Cardiac septum (tissue), 1 donor: ENCODE results near the gene KBTBD3. TPM values are rescaled to one million over a fixed set of nuclear protein-coding genes. Genes with fewer than 3 reads are reported as not detected.
"Not testable (repeated sequence)": the region's sequence is repeated elsewhere in the genome, so short reads cannot be mapped to it uniquely, and the experiment has no call there.

Source experiments
- DNase-seq: peaks from one replicate; pipeline ENCODE4 v3.0.0-alpha.2; 2020; ENCODE audit warnings: low spot score
- intact Hi-C: fragments of 100-400 bp; cut with DNase I; formaldehyde crosslinking; loops from one replicate; pipeline ENCODE4 v1.14.0; 2022
- total RNA-seq: library from RNA; stranded (reverse); fragmentation: NEBNext Ultra II Directional; extraction: Animal tissue kit (Norgen Biotek cat#: 25700); gene quantifications from one replicate; pipeline ENCODE4 v1.2.1, GENCODE V29; 2021
- donor health status: DM: no; HTN: no; CAD: no.

The KBTBD3 gene
- total RNA-seq, 1 donor from 2014 or later: 7.2 TPM

DNA sequence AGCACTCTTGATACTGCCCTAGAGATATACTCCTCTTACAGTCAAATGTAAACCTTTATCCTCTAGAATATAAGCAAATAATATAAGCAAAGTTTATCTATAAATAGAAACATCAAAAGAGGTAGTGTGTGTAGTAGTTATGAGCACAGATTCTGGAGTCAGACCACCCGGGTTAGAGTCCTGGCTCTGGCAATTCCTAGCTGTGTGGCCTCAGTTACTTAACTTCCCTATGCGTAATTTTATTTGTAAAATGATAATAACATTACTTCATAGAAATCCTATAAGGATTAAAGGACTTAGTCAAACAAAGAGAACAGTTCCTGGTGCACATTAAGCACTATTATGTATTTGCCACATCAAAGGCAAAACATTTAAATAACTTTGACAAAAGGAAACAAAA is 62.1 kb downstream of the KBTBD3 start:
- intact Hi-C loops: no loop called here
- DNase-seq: no peak

DNA sequence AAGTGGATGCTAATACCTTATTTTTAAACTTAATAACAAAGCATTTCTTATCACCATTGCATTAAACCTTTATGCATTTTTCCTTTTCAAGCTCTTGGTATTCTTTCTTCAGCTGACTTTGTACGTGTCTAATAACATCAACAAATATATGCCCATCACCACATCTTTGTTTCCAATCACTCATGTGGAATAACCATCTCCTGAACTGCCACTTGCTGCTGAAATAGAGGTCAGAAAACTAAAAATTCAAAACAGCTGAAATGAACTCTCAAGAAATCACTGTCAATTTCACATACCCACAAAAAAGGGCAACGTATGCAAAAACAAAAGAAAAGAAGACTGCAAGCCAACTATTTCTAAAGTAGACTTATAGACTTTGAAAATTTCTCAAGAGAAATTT is 62.5 kb downstream of the KBTBD3 start:
- no peak for DNase-seq
- intact Hi-C loops: no loop called here

DNA sequence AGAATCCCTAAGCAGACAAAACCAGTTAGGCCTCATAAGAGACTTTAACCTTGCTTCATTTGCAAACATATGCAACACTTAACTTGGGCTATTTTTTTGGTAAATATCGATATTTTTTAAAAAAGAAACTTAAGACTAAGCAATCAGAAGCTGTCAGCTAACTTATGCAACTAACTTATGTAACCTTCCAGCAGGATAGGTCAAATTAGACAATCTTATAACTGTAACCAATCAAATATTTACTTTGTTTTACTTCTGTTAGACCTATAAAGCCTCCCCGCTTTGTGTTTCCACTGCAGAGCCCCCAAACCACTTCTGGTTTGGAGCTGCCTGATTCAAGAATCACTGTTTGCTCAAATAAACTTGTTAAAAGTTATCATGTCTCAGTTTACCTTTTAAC is 63.1 kb downstream of the KBTBD3 start:
- intact Hi-C loops: no loop called here
- DNase-seq: no peak

DNA sequence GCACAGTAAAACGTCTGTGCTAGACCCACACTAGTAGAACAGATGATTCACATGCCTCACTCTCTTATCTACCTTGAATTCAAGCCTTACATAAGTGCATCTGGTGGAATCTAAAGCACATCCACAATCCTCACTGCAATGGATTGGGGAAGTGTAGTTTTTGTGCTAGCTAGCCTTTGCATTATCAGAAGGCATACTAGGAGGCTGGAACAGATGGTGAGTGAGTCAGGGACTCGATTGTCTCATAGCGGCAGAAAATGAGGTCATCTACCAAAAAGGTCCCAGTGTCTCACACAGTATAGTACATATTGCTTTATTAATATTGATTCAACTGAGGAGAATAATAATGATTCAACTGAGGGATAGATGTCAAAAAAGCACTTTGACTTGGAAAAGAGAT is 64.4 kb downstream of the KBTBD3 start:
- no peak for DNase-seq

DNA sequence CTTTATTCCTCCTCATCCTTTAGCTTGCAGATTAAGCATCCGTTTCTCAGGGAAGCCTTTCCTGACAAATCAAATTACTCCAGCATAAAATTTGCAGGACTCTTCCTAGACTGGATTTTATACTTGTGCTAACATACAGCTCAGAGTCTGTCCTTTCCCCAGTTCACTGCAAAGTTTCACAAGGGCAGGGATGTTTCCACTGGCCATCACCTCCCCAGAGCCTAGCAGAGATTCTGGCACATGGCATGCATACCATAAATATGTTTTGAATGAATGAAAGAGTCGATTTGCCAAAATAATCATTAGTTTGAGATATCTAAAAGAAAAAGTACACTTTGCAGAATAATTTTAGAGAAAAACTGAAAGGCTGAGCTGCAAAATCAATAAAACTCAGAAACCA is 65.7 kb downstream of the KBTBD3 start:
- no peak for DNase-seq
- intact Hi-C loops: no loop called here

More for the DNA sequence above, 64.4 kb downstream of the KBTBD3 start:
- intact Hi-C loops: no loop called here

DNA sequence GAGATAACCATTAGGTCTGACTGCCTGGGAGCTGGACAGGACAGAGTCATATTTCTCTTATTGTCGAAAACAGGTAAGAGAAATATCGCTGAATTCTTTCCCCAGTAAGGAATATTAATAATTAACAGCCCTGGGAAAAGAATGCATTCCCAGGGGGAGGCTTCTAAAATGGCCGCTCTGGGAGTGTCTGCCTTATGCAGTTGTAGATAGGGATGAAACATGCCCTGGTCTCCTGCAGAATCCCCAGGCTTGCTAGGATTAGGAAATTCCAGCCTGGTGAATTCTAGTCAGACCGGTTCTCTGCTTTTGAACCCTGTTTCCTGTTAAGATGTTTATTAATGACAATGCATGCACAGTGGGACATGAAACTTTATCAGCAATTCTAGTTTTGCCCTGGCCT is 74.1 kb downstream of the KBTBD3 start:
- intact Hi-C loops, DNase-seq: not testable (repeated sequence)

DNA sequence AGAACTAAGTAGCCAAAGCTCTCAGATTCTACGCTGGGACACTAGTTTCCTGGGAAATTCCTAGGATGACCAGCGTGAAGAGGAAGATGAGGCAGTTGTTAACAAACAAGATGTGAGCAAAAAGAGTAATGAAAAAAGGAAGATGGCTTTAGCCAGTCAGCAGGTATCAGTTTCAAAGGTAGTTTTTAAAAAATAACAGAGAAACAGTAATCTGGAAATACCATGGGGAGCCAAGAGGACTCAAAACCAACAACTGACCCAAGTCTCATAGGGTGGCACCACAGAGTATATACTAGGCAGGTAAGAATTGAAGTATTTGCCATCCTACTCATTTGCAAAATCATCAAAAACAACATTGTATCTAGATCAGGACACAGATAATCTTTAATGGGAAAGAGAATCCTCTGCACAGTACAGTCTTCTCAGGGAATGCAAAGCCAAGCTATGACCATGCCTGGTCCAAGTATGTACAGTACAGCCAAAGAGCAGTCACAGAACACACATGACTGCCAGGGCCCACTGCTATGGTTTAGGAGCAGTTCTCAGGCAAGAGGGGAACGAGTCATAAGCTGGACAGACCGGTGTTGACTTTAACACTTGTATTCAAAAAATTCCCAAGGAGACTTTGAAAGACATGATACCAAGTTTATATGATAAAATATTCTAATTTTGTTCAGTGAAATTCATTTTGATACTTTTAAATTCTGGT is 75.7 kb downstream of the KBTBD3 start:
- no peak for DNase-seq
- intact Hi-C loops: no loop called here

Other genes starting within 250 kb of the KBTBD3 start
- gene MSANTD4, start 55.1 kb downstream of the KBTBD3 start, total RNA-seq: 22.8 TPM
- 31.8 TPM for gene AASDHPPT, start 315 bp upstream of the KBTBD3 start, total RNA-seq